Cardiac fibroblast (primary cell): Measurements from ENCODE around the gene KIF23.

Experiments used
- DNase-seq, 2 donors: peaks; one replicate each; pipeline versions ENCODE4 v3.0.0 to v3.0.0-alpha.2; 2010; ENCODE audit warnings: low read depth in 2 of 2
- H3K4me3 ChIP-seq, 2 donors: replicated peaks in 1 of 2; 1 replicate in 1 of 2; 2 replicates in 1 of 2; pipeline ENCODE4 v1.5.1; 2011; ENCODE audit warnings: low read depth in 2 of 2, low read length in 2 of 2, mild to moderate bottlenecking in 2 of 2, moderate library complexity in 1 of 2
- CTCF ChIP-seq: IDR thresholded peaks from one replicate; pipeline ENCODE4 v1.5.1; 2011; ENCODE audit warnings: low read depth, mild to moderate bottlenecking, low read length, inconsistent platforms

KIF23 gene

GRCh38 chr15:69394556-69395282, 19.4 kb upstream of the KIF23 start:
- TF ChIP-seq CTCF: peak; percentile 94
- H3K4me3 ChIP-seq: no peak overlapping the region
- peak; percentile 78 to 81 for DNase-seq

- no peak for DNase-seq
- H3K4me3 ChIP-seq: no peak overlapping the region
- TF ChIP-seq CTCF: no peak
Observed at GRCh38 chr15:69395460-69395859, 18.7 kb upstream of the KIF23 start.

- no peak for DNase-seq
- no peak overlapping the region for H3K4me3 ChIP-seq
- TF ChIP-seq CTCF: no peak
Observed at GRCh38 chr15:69395991-69396390, 18.2 kb upstream of the KIF23 start.

DNA sequence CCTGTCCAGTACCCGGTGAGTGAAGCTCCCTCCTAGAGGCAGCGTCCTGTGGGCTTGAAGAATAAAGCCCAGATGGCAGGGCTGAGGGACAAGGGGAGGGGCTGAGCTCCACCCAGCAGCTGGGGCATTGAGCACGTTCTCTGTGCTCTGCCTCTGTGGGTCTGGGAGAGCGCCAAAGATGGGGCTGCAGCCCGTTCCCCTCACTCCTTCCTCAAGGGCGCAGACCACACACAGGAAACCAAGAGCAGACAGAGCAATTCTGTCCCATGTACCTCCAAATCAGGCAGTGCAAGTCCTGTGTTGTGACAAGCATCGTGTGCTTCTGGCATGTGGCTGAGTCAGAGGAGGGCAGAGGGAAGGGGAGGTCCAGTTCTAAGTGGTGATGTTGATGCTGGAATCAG, 15.7 kb upstream of the KIF23 start:
- no peak for TF ChIP-seq CTCF
- DNase-seq: peak in 1 of 2 donors; percentile 38
- no peak overlapping the region for H3K4me3 ChIP-seq

DNA sequence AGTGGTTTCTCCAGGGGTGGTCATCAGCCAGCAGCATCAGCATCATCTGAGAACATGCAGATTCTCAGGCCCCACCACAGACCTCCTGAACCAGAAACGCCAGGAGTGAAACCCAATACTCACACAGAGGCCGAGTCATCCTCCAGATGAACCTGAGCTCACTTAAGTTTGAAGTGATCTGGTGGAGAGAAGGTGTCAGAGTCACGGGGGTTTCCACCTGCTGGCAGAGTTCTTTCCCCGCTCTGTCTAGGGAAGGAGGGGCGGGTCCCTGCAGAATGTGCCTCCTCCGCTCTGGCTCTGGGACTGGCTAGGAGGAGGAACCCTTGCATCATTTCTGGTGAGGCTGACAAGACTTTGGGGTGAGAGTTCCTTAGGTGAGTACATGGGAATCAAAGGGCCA, 13.3 kb upstream of the KIF23 start:
- DNase-seq: no peak
- H3K4me3 ChIP-seq: no peak overlapping the region
- no peak for TF ChIP-seq CTCF

GRCh38 chr15:69402816-69403215, 11.3 kb upstream of the KIF23 start:
- DNase-seq: no peak
- no peak for TF ChIP-seq CTCF
- no peak overlapping the region for H3K4me3 ChIP-seq

DNA sequence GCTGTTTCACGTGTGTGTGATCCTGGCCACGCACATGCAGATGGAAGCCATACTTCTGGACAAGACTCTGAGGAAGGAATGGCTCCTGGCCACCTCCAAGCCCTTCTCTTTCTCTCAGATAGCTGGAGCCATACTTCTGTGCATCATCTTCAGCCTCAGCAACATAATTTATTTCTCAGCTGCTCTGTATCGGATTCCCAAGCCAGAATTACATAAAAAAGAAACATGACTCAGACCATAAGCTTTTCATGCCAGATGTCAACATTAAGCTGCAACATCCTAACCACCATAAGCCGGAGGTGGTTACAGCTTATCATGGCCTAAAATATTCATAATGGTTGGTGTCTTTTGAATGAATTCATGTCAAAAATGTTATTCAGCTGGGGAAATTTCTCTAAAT, 10.6 kb upstream of the KIF23 start:
- DNase-seq: peak; percentile 80 to 88
- no peak for TF ChIP-seq CTCF
- no peak overlapping the region for H3K4me3 ChIP-seq
